Fibroblast of upper back skin (primary cell): ENCODE results near the gene CLNK.

Source experiments
- DNase-seq: peaks from one replicate; pipeline ENCODE4 v3.0.0-alpha.2; 2013

Gene CLNK

DNA sequence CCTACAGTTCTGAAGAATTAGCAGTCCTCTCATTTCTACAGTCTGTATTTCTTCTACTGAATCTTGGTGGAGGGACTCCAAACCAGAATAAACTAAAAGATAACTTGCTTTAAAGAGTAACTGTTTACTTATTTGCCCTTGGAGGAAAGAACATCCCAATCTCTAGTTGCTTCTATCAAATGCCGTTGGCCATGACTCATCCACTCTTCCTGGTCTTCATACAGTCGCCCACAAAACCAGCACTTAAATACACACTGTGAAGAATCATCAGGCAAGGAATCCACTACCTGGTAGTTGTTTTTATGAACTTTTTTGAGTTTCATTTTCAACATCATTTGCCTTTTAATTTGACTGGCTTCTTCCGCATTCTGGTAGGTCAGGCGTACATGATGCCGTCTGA, 241.6 kb downstream of the CLNK start:
- DNase-seq, result no peak

DNA sequence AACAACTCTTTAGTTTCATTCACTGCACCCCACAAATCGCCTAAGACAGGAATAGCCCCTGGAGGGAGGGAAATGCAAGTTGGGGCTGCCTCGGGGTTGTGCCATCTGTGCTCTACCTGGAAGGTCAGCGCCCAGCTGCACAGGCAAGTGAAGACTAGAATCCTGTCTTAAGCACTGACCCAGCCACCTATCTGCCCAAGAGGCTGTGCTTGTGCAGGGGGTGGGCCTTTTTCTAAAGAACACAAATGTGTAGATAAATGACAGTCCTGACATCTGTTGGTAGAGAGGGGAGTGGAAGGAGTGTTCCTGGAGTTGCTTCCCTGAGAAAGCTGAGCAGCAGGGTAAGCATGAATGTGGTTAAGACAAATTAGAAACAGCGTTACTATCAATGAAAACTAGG, 243.1 kb downstream of the CLNK start:
- no peak for DNase-seq

GRCh38 chr4:10438924-10439323, 245.6 kb downstream of the CLNK start:
- DNase-seq, result no peak

DNA sequence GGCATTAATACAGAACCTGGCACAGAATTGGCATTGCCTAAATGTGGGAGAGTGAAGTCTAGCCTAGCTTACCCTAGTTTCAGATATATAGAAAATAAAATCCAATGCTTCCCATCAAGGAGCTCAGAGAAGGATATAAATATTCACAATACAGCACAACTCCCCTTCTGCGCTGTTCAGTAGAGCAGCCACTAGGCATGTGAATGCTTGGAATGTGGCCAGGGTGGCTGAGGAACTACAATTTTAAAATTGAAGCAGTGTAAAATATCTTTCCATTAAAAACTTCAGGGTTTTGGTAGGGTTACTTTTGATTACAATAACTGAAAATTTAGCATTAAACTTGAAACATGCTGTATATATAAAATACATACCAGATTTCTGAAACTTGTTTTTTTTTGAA, 246.8 kb downstream of the CLNK start:
- no peak for DNase-seq
